HEK293T (cell line): Measurements from ENCODE around the gene MYORG.

Source experiments
- BHLHE40 ChIP-seq: fragments of 450-650 bp; IDR thresholded peaks from 2 replicates; pipeline ENCODE4 v1.6.1; 2016; ENCODE audit warnings: mild to moderate bottlenecking, moderate library complexity, borderline replicate concordance
- FOXK2 ChIP-seq: fragments of 450-650 bp; IDR thresholded peaks from 2 replicates; pipeline ENCODE4 v1.6.1; 2016; ENCODE audit warnings: mild to moderate bottlenecking
- FOXM1 ChIP-seq: fragments of 450-650 bp; IDR thresholded peaks from 2 replicates; pipeline ENCODE4 v1.6.1; 2017; ENCODE audit warnings: mild to moderate bottlenecking, borderline replicate concordance
- L3MBTL2 ChIP-seq: fragments of 450-650 bp; conservative IDR thresholded peaks from 2 replicates; pipeline ENCODE4 v1.6.1; 2016; ENCODE audit warnings: mild to moderate bottlenecking
- NFRKB ChIP-seq: fragments of 450-650 bp; IDR thresholded peaks from 2 replicates; pipeline ENCODE4 v1.6.1; 2016; ENCODE audit warnings: mild to moderate bottlenecking, moderate library complexity
- SP1 ChIP-seq: fragments of 450-650 bp; IDR thresholded peaks from 2 replicates; pipeline ENCODE4 v1.6.1; 2017
- TARDBP ChIP-seq: fragments of 450-650 bp; IDR thresholded peaks from 2 replicates; pipeline ENCODE4 v1.6.1; 2016

DNA sequence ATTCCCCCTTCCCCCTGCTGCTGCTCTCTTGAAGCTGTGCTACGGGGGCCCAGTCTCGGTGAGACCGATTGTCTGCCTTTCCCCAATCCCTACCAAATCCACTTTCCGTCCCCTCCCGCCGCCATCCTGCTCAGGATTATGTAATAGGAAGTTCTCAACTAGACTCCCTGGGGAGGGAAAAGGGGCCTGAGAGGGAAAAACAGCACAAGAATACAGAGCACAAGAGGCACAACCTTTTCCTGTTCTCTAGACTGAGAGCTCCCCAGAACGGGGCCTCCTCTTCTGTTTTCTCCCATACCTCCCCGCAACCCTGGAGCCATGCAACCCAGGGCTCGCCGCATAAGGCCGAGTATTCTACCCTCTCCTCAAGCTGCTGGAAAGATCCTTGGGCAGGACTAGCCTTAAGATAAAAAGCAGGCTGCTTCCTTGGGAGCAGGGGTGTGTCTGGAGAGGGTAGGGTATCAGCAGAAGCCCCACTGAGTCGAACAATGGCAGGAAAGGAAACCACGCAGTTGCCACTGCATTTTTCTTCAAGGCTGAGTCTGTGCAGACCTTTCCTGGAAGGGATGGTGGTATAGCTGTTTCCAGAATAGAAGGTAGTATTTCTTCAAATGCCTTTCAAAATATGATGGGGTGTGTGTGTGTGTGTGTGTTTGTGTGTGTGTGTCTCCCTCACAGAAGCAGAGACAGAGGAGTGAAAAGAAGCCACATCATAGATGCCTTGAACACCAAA lies 12.9 kb downstream of the MYORG start:
- TF ChIP-seq TARDBP (no peak), BHLHE40 (no peak), L3MBTL2 (no peak), SP1 (no peak), FOXM1 (no peak), FOXK2 (no peak), NFRKB (no peak)
